GM21515 (cell line): ENCODE data around the gene PLXNA4.

Source experiments
- ATAC-seq: cut with Tn5 transposase; IDR thresholded peaks from one replicate; pipeline ENCODE4 v1.9.1; 2021; ENCODE audit not compliant: unreplicated experiment

Gene PLXNA4

DNA sequence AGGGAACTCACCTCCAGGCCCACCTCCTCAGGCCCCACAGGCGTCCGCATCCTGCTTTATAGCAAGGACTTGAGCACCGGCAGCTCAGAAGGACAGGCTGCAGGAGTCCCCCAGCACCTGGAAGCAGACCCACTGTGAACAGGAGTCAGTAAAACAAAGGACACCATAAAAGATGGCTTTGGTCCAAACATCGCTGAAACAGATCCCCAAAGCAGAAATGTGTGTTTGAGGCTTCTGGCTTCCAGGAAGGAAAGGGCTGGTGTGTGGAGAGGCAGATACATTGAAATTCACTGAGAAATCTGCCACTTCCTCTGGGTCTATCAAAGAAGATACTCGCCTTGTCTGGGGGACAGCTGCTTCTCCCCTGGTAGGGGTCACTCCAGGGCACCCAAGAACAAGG, 286.2 kb downstream of the PLXNA4 start:
- no peak for ATAC-seq

DNA sequence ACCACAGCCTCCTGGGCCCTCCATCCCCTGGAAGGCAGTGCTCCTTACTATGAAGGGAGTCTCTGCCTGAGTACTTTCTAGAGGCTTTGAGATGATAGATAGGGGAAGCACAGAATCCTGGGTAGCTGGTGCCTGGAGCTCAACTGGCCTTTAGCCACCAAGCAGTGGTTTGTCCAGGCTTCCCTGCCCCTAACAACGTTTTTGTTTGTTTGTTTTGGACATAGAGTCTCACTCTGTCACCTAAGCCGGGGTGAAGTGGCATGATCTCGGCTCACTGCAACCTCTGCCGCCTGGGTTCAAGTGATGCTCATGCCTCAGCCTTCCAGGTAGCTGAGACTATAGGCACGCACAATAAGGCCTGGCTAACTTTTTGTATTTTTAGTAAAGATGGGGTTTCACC, 289.4 kb downstream of the PLXNA4 start:
- ATAC-seq = no peak

DNA sequence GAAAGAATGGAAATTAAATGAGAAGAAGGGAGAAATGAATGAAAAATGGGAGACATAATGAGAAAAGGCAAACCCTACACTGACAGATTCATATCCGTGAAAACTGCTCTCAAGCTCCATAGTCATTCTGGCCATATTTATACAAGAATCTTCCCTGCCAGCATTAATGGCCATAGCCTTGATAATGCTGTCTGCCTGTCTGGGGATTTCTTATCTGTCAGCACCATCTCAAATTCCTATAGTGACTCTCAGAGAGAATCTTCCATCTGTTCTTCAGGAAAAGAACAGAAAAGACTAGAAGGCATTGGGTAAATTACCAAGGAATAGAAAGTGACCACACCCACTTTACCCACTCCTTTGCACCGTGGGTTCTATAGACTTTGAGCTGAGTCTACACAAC, 295.9 kb downstream of the PLXNA4 start:
- ATAC-seq = no peak

DNA sequence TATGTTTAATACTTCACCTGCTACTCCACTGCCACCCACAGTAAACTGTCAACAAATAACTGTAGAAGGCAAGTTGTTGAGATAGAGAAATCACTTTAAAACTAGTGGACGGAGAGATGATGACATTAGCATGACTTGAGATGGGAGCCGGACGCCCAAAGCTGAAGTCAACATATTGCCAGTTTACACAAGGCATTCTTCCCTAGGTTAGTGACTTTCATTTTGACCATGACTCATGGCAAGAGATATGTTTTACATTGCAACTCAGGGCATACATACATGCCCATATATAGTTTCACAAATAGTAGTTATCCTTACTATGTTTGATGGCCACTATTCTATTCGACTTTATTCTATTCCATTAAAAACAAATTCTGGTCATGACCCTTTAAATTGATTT, 296.6 kb downstream of the PLXNA4 start:
- no peak for ATAC-seq

DNA sequence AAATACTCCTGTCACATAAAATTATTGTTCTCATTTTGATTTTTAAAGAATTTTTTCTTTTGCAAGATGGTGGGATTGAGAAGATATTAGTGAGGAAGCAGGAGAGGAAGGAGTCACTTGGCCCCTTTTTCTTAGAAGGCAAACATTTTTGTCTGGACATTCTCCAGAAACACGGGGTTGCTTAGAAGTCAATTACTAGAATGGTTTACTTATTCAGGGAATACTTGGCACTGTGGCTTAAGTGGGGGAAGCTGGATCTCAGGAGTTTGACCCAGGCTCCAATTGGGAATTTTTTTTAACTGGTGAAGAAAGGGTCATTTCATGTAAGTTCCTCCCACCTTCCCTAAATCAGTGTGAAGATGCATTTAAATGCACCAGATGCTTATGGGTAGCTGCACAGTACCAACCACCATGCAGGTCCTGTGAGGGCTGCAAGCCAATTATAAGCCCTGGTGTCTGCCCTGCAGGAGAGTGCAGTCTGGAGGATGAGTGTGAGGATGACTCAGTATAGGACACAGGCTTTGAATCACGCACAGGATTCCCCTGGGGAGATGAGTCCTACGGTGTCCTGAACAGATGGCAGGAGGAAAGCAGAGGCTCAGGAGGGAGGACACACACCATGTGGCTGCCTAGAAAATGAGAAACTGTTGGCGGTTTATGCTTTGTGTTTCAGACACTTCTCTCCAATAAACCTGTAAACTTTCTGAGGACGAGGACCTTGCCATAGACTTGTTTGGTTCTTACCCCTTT, 299.1 kb downstream of the PLXNA4 start:
- no peak for ATAC-seq

DNA sequence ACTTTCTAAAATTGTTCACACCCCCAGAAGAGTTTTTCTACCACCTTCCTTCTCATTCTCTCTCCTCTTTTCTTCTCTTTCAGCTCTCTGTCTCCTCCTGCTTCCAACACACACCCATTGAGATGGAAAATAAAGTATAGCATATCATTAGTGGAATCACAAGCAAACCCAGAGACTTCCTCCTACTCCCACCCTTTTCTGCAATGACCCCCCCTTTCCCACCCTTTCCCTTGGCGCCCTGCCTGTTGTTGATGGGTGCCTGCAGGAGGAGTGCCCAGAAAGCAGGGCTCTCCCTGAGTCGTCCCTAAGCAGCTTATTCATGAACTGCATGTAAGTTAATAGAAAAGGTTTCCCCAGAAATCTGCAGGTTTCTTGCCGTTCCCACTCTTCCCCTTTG, 300.0 kb downstream of the PLXNA4 start:
- ATAC-seq = no peak

DNA sequence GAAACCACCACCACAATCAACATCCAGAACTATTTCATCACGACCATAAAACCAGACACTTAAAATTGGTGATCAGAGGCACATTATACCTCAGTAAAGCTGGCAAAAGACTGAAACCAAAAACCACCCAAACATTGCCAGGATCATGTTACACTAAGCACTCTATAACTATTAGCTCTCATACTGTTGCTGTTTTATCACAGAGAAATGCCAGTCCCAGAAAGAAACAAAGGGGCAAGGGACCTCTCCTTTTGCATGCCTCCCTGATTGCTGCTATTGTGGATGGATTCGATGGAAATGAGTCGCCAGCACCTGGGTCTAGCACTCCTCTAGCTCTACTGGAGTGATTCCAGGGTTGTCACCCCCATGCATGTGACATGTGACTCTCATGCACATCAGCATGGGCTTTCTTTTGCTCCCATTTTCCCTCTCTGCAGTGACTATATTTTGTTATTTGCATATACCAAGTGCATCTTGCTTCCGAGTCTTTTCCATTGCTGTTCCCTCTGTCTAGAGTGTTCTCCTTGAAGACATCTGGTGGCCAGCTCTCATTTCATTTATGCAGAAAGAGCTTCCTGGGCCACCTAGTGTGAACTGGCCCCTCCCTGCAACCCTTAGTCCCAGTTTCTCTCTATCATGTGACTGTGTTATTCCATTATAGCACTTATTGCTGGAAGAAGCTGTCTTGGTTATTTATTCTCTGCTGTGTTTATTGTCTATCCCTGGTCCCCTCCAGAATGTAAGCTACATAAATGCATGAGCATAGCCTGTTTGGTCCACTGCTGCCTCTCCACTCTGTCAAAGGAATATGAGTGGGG, 300.6 kb downstream of the PLXNA4 start:
- ATAC-seq = no peak

DNA sequence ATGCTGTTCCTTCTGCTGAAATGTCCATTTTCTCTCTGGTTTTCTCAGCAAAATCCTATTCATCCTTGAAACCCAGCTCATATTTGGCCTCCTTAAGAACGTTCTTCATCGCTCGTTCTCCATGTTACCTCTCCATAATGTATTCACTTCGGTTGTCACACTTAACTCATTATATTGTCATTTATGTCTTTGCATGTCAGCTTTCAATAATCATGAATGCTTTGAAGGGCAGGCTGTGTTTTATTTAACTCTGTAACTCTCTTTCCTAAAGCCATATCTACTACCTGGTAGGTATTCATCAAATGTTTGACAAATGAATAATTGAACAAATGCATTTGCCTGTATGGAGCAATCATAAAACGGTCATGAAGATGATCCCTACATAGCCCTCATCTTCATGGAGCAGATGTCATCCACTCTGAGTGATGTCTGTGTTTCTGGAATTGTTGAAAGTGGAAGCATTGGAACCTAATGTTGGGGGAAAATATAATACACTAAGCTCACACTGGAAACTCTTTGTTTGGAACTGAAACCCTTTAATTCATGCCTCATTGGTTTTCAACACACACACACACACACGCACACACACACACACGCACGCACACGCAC, 303.4 kb downstream of the PLXNA4 start:
- ATAC-seq = no peak

DNA sequence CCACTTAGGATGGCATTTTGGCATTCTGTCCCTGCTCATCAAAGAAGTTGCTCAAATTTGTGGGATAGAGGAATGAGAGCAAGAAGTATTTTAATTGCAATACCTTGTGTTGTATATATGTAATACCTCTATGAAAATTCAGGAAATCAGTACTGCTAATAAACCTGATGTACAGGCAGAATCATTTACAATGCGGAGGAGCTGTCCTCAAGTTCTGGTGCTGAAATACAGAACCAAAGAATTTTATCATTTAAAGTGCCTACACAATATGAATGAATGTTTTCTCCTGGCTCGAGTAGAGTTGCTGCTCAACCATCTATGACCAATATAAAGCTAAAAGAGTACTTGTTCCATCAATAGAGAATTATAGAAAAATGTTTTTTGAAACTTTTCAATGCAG, 305.8 kb downstream of the PLXNA4 start:
- no peak for ATAC-seq

DNA sequence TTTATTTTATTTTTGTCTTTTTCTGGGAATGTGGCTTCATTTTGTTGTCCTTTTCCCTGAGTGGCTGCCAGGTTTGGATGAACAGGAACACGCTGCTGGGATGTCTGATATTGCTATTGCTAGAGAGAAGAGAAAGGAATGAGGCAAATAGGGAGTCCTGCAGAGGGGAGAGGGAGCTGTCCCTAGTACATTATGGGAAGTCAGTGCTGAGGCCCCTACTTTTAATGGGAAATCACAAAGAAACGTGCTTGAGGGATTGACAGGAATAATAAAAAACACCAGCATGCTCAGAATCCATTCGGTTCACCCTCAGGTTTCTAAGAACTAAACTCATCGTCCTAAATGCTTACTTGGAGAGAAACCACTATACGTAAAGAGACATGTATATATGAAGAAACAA, 306.6 kb downstream of the PLXNA4 start:
- no peak for ATAC-seq

DNA sequence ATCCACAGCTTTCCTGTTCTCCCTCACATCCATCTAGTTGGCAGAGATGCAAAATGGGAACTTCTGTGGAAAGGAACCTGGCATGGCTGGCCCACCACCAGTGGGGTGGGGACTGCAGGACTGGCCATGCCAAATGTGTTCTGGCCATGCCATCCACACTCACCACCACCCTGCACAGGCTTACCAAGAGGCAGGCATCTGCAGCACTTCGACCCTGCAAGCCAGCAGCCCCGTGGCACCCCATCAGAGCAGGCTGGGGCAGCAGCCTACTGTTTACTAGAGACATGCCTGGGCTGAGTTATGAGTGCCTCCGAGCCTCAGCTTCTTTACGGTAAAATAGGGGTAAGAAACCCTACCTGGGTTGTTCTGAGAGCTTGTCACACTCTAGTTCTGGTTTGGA, 313.1 kb downstream of the PLXNA4 start:
- no peak for ATAC-seq

DNA sequence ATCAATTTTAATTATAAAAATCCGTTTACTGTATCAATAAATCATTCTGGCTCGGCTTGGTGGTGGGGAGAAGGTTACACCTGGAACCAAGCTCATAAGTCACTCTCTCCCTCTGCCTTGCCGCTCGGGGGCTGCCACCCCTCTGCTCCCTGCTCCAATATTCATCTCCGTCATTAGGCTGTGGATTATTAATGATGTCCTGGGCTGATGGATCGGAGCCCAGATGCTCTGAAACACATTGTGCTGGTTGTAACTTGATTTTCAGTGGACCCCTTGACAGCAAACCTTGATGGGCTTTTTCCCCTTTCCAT, 314.2 kb downstream of the PLXNA4 start:
- no peak for ATAC-seq

DNA sequence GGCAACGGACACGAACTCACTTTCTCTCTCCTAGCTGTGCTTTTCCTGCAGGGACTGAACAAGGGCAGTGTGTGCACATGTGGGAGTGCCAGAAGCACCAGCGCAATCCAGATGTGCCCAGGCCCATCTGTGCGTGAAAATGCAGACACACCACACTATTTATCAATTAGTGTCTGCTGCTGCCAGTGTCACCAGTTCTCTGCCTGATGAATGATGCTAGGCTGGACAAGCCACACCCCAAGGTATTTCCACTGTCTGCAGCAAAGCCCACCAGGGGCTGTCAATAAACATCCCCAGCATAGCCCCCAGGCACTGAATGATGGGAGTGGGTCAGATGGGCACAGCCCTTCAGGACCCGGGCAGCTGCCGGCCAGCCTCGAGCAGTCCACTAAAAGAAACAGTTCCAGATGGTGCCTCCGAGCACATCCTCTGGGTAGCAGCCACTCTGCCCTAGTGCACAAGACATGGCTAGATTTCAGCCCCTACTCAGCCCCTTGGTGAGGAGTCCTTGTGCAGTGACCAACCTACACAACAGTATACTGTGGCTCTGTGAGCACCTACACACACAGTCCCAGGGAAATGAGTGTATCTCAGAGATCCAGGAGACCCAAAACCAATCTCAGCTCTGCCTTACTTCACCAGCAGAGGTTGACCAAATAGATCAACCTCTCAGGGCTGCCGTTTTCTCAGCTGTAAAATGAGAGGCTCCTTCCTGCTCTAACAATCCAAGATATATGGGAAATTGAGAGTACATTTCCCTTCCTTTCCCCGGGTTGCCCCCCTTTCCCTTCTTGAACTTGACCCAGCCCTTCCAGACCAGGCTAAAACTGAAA, 314.7 kb downstream of the PLXNA4 start:
- no peak for ATAC-seq

DNA sequence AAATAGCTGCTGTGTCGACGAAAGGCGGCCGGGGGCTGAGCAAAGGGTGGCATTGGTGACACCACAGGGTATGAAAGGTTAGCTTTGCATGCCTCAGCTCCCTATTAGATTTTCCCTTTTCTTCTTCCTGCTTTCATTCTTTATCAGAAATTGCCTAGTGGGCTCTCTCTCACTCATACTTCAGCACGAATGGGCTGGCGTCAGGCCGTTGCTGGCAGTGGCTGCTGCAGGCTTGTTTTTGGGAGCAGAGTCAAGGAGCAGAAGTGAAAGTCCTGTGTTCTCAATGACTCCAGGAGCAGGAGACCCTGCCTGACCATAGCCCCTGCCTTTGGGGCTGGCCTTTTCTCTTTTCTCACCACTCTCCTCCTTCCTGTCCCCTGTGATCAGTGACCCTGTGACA, 318.0 kb downstream of the PLXNA4 start:
- ATAC-seq = no peak

DNA sequence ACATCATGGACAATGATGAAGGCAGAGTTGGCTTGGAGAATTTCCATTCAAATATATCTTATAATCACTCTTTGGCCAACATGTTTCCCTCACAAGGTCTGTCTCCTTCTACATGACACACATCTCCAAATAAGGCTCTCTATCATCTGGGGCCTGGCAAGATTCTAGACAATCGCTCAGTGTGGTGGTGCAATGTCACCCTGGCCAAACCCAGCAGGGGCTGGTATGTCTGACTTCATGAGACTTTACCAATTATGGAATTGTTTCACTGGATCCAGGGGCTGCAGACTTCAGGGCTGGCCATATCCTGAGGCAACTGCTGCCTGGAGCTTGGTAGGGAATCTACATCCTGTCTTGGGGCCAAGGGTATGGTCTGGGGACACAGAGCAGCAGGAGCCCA, 319.0 kb downstream of the PLXNA4 start:
- ATAC-seq = no peak

DNA sequence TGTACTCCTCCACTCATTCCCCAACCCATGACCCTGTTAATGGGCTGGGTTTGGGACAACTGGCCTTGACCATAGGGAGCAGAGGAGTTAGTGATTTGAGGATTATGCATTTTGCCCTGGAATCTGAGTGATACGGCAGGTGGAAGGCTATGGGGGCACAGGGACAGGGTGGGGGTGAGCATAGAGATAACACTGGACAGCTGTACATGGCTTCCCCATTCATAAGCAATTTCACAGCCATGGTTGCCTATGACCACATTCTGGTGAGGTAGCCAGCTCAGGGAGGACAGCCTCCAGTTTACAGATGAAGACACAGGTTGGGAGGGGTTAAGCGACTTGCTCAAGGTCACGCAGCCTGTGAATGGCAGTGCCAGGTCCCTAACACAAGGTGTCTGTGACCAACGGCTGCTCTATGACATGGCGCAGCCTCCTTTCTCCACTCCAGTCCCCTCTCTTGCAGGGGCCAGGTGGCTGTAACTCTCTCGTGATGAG, 319.5 kb downstream of the PLXNA4 start:
- no peak for ATAC-seq

DNA sequence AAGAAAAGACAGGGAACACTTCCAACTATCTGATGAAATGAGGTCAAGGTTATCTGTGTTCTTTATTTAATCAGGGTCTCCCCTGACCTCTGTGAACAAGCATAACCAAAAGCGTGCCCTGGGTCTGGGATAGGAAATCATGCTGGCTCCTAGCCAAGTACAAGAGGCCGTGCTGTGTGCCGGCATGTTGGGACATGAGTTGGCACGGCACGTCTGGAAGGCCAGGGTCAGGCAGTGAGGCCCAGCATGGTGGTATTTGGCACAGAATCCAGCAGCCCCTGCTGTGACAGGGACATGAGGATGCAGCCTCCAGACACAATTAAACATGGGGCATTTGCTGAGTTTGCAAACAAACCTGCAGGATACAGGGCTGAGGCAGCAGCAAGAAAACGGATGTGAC, 320.4 kb downstream of the PLXNA4 start:
- ATAC-seq = no peak

DNA sequence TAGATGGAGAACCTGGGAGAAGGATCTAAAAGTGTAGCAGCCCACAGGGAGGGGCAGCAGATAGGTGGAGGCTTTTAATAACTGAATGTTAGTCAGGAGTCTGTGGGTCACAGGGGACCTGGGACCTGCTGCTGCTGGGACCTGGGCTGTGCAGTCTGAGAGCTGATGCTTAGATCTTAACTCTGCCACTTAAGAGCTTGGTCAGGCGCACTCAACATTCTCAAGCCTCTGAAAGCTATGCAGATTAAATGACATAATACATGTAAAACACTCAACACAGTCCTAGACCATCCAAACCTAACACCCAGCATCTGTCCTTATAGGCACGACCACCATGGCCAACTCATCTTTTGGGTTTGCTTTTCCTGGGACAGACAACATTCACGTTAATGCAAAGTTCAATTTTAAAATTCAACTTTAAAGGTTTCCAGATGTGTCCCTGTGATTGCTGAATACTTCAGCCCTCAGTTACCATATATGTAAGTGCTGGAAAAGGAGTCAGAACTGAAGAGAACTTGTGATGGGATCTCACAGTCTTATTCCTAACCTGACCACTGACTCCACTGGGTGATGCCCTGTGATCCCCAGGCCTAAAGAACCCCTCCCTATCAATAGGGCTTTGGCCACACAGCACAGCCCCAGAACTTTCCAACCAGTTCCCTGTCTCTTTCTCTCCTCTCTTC, 321.0 kb downstream of the PLXNA4 start:
- no peak for ATAC-seq

DNA sequence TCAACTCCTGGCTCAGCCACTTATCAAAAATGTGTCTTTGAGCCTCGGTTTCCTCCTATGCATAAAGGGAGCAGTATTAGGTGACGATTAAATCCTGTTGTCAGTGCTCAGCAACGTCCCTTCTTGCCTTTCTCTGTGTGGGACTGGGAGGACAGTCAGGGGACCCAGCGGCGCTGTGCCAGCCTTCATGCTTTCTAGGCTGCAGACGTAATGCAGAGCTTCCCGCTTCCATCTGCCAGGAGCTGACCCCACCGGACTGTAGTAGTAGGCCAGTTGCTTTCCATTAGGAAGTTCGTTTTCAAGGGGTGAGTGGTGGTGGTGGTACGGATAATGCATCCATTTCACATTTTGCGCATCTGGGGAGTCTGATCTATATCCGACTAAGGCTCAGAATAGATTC, 321.8 kb downstream of the PLXNA4 start:
- no peak for ATAC-seq

DNA sequence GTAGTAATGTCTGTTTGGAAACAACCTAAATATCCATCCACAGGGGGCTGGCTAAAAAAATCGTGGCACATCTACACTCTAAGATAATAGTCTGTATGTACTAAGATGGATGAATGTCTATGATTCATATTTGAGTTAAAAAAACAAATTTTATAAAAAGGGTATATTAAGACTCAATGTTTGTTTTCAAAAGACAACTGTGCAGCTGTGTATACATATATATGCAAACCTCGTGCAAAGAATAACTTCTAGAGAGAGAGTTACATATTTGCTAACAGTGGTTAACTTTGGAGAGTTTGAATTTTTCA, 323.5 kb downstream of the PLXNA4 start:
- no peak for ATAC-seq

DNA sequence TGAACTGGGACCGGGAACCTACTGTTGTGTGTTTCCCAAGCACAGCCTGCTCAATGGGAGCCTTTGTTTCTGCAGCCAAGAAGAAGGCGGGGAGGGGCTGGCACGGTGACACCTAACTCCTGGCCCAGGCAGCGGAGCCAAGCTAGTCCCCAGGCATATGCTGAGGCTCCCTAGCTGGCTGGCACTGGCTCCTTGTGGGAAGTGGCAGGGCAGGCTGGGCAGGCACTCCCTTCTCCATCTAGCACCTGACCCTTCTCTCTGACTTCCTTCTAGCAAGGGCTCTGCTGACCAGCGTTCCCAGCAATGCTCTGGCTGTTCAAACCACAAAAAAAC, 325.0 kb downstream of the PLXNA4 start:
- ATAC-seq = no peak
